Osteocyte (in vitro differentiated cells): ENCODE measurements around the gene NDUFAB1. TPM values are rescaled to one million over a fixed set of nuclear protein-coding genes. Genes with fewer than 3 reads are reported as not detected.

Experiments used
- DNase-seq: peaks from one replicate; pipeline ENCODE4 v3.0.0; 2021; ENCODE audit warnings: mixed read lengths; ENCODE audit not compliant: unreplicated experiment; ENCODE audit errors: extremely low spot score
- H3K27ac Mint-ChIP-seq: one replicate; pipeline ENCODE4 v1.8.0; 2021; ENCODE audit warnings: mild to moderate bottlenecking, mixed read lengths; ENCODE audit not compliant: unreplicated experiment
- H3K27me3 Mint-ChIP-seq: one replicate; pipeline ENCODE4 v1.8.0; 2021; ENCODE audit warnings: mixed read lengths; ENCODE audit not compliant: unreplicated experiment
- H3K36me3 Mint-ChIP-seq: one replicate; pipeline ENCODE4 v1.8.0; 2021; ENCODE audit warnings: mixed read lengths; ENCODE audit not compliant: unreplicated experiment
- H3K4me1 Mint-ChIP-seq: one replicate; pipeline ENCODE4 v1.8.0; 2021; ENCODE audit warnings: mixed read lengths; ENCODE audit not compliant: unreplicated experiment
- H3K4me3 Mint-ChIP-seq: one replicate; pipeline ENCODE4 v1.8.0; 2021; ENCODE audit warnings: mild to moderate bottlenecking, moderate library complexity, mixed read lengths; ENCODE audit not compliant: unreplicated experiment
- H3K9me3 Mint-ChIP-seq: one replicate; pipeline ENCODE4 v1.8.0; 2021; ENCODE audit warnings: mixed read lengths; ENCODE audit not compliant: unreplicated experiment
- total RNA-seq: library from RNA; stranded (reverse); gene quantifications from 2 replicates; pipeline ENCODE4 v1.2.1, GENCODE V29; 2021
- TF ChIP-seq, protein P1 (sequence below): fragments of 200-600 bp; sonication (generic); IDR thresholded peaks from 2 replicates; pipeline ENCODE4 v1.5.0; 2021; ENCODE audit warnings: antibody characterized with exemption, mild to moderate bottlenecking, moderate library complexity

NDUFAB1 gene
- total RNA-seq, 1 donor from 2014 or later = 49.7 TPM

- DNase-seq = no peak
- H3K4me3 Mint-ChIP-seq = no peak overlapping the region
- TF ChIP-seq, protein P1, sequence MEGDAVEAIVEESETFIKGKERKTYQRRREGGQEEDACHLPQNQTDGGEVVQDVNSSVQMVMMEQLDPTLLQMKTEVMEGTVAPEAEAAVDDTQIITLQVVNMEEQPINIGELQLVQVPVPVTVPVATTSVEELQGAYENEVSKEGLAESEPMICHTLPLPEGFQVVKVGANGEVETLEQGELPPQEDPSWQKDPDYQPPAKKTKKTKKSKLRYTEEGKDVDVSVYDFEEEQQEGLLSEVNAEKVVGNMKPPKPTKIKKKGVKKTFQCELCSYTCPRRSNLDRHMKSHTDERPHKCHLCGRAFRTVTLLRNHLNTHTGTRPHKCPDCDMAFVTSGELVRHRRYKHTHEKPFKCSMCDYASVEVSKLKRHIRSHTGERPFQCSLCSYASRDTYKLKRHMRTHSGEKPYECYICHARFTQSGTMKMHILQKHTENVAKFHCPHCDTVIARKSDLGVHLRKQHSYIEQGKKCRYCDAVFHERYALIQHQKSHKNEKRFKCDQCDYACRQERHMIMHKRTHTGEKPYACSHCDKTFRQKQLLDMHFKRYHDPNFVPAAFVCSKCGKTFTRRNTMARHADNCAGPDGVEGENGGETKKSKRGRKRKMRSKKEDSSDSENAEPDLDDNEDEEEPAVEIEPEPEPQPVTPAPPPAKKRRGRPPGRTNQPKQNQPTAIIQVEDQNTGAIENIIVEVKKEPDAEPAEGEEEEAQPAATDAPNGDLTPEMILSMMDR = no peak
- peaks cover 12% of the 10 kb centered on the region for H3K36me3 Mint-ChIP-seq
- H3K4me1 Mint-ChIP-seq = no peaks in the 10 kb centered on the region
- no peaks in the 10 kb centered on the region for H3K9me3 Mint-ChIP-seq
- H3K27ac Mint-ChIP-seq = no peak overlapping the region
- H3K27me3 Mint-ChIP-seq = no peaks in the 10 kb centered on the region
Measured at GRCh38 chr16:23532448-23532847, 63.7 kb downstream of the NDUFAB1 start.

Other genes starting within 250 kb of the NDUFAB1 start
- gene COG7, start 143.1 kb downstream of the NDUFAB1 start, total RNA-seq = 25.4 and 26.1 TPM in 2 replicates
- gene GGA2, start 85.8 kb downstream of the NDUFAB1 start, total RNA-seq = 59.7 and 64.6 TPM in 2 replicates
- 18.7 and 21.1 TPM in 2 replicates for gene EARS2, start 39.0 kb downstream of the NDUFAB1 start, total RNA-seq
- gene UBFD1, start 38.6 kb downstream of the NDUFAB1 start, total RNA-seq = 92.1 and 100 TPM in 2 replicates
- gene PALB2, start 45.0 kb upstream of the NDUFAB1 start, total RNA-seq = 14.0 and 14.9 TPM in 2 replicates
- gene DCTN5, start 45.1 kb upstream of the NDUFAB1 start, total RNA-seq = 65.3 and 69.7 TPM in 2 replicates
- 16.7 and 17.8 TPM in 2 replicates for gene PLK1, start 82.6 kb upstream of the NDUFAB1 start, total RNA-seq
- not detected in 2 replicates for gene ERN2, start 116.9 kb upstream of the NDUFAB1 start, total RNA-seq
- gene CHP2, start 158.7 kb upstream of the NDUFAB1 start, total RNA-seq = not detected in 2 replicates
- gene PRKCB, start 239.7 kb upstream of the NDUFAB1 start, total RNA-seq = not detected in 2 replicates